A673 (cell line): ENCODE measurements around the gene SLC25A26. TPM values are rescaled to one million over a fixed set of nuclear protein-coding genes. Genes with fewer than 3 reads are reported as not detected.
A peak's percentile ranks its signal among the peaks of the same experiment; 100 is the strongest.
"Not testable (repeated sequence)": the region's sequence is repeated elsewhere in the genome, so short reads cannot be mapped to it uniquely, and the experiment has no call there.

ENCODE experiments used
- BruUV-seq: library from RNA; stranded (reverse); fragments of 400-500 nt; replicated peaks from 2 replicates; lab custom pipeline; 2021; lab: Mats Ljungman, UMichigan
- CTCF ChIA-PET: fragments of 300-600 bp; sonication (Branson Sonifier 250); formaldehyde crosslinking; loops from one replicate; lab custom pipeline; 2022; ENCODE audit warnings: antibody characterized with exemption; lab: Charles Lee
- POLR2A ChIA-PET: fragments of 300-600 bp; sonication (Branson Sonifier 250); formaldehyde crosslinking; loops from one replicate; lab custom pipeline; 2022; ENCODE audit warnings: antibody characterized with exemption; ENCODE audit not compliant: low non-redundant PET; lab: Charles Lee
- DNase-seq: peaks from one replicate; pipeline ENCODE4 v3.0.0-alpha.2; 2015; ENCODE audit warnings: low spot score
- H3K27ac ChIP-seq: fragments of 200-600 bp; sonication (generic); 2 replicates; pipeline ENCODE4 v1.5.1; 2016; ENCODE audit warnings: mixed run types, low read depth, mild to moderate bottlenecking, mixed read lengths, antibody characterized with exemption, low read length; ENCODE audit not compliant: poor library complexity, severe bottlenecking
- H3K27me3 ChIP-seq: fragments of 200-600 bp; sonication (generic); replicated peaks from 2 replicates; pipeline ENCODE4 v1.6.1; 2017; ENCODE audit warnings: mixed run types, low read depth, mild to moderate bottlenecking, mixed read lengths, antibody characterized with exemption, low read length; ENCODE audit not compliant: insufficient read depth, poor library complexity
- H3K36me3 ChIP-seq: fragments of 200-600 bp; sonication (generic); 2 replicates; pipeline ENCODE4 v1.6.1; 2016; ENCODE audit warnings: mixed run types, mild to moderate bottlenecking, mixed read lengths, antibody characterized with exemption, low read length; ENCODE audit not compliant: insufficient read depth, poor library complexity, severe bottlenecking
- H3K4me1 ChIP-seq: fragments of 200-600 bp; sonication (generic); 2 replicates; pipeline ENCODE4 v1.6.1; 2017; ENCODE audit warnings: mixed run types, mild to moderate bottlenecking, mixed read lengths, antibody characterized with exemption, low read length; ENCODE audit not compliant: insufficient read depth, poor library complexity, severe bottlenecking
- H3K4me3 ChIP-seq: fragments of 200-600 bp; sonication (generic); 2 replicates; pipeline ENCODE4 v1.5.1; 2016; ENCODE audit warnings: low read depth, mixed run types, mild to moderate bottlenecking, mixed read lengths, low read length; ENCODE audit not compliant: poor library complexity, severe bottlenecking
- H3K9me3 ChIP-seq: fragments of 200-600 bp; sonication (generic); 2 replicates; pipeline ENCODE4 v1.6.1; 2016; ENCODE audit warnings: mixed run types, low read depth, mild to moderate bottlenecking, mixed read lengths, antibody characterized with exemption, low read length; ENCODE audit not compliant: poor library complexity, severe bottlenecking
- CTCF ChIP-seq: fragments of 300-800, 200-600 bp; sonication (generic); conservative IDR thresholded peaks from 2 replicates; pipeline ENCODE4 v1.5.1; 2017; ENCODE audit warnings: low read depth, mild to moderate bottlenecking, antibody characterized with exemption, low read length, moderate library complexity, mixed read lengths
- EZH2 ChIP-seq: fragments of 200-600 bp; sonication (generic); IDR thresholded peaks from 2 replicates; pipeline ENCODE4 v1.6.1; 2017; ENCODE audit warnings: borderline replicate concordance, low read depth, mild to moderate bottlenecking, mixed read lengths, antibody characterized with exemption, low read length; ENCODE audit not compliant: poor library complexity, severe bottlenecking
- intact Hi-C: fragments of 100-400 bp; cut with micrococcal nuclease; formaldehyde crosslinking; loops from one replicate; pipeline ENCODE4 v1.10.0; 2022; ENCODE audit not compliant: unreplicated experiment
- total RNA-seq: library from RNA; stranded (reverse); gene quantifications from 2 replicates; pipeline ENCODE4 v1.2.3, GENCODE V29; 2021

The SLC25A26 gene
- total RNA-seq, 1 experiment from 2014 or later, result 8.9 TPM

- H3K27me3 ChIP-seq, result no peaks in the 10 kb centered on the region
- no peaks in the 10 kb centered on the region for H3K36me3 ChIP-seq
- ChIA-PET CTCF (no interaction called here), POLR2A (no interaction called here)
- no peak for DNase-seq
- no peak overlapping the region for H3K4me3 ChIP-seq
- no peaks in the 10 kb centered on the region for H3K9me3 ChIP-seq
- intact Hi-C loops, result no loop called here
- H3K27ac ChIP-seq, result no peak overlapping the region
- TF ChIP-seq EZH2, result no peak
- TF ChIP-seq CTCF, result no peak
- no TSS peak for BruUV-seq
- no peaks in the 10 kb centered on the region for H3K4me1 ChIP-seq
Observed at GRCh38 chr3:66280304-66280703, 59.5 kb downstream of the SLC25A26 start.

- H3K4me3 ChIP-seq, H3K36me3 ChIP-seq, POLR2A ChIA-PET, DNase-seq, BruUV-seq, CTCF ChIA-PET, H3K9me3 ChIP-seq, H3K27ac ChIP-seq, intact Hi-C loops, H3K4me1 ChIP-seq, H3K27me3 ChIP-seq: not testable (repeated sequence)
Observed at GRCh38 chr3:66291922-66292321, 71.1 kb downstream of the SLC25A26 start.

- TF ChIP-seq EZH2 (no peak), CTCF (no peak)
- intact Hi-C loops, result no loop called here
- no peaks in the 10 kb centered on the region for H3K9me3 ChIP-seq
- POLR2A ChIA-PET, result no interaction called here
- CTCF ChIA-PET, result no interaction called here
- no peak for DNase-seq
- H3K4me3 ChIP-seq, result no peak overlapping the region
- H3K4me1 ChIP-seq, result no peaks in the 10 kb centered on the region
- H3K36me3 ChIP-seq, result no peaks in the 10 kb centered on the region
- BruUV-seq, result no TSS peak
- no peaks in the 10 kb centered on the region for H3K27me3 ChIP-seq
- H3K27ac ChIP-seq, result no peak overlapping the region
Observed at GRCh38 chr3:66297260-66297873, 76.6 kb downstream of the SLC25A26 start.

GRCh38 chr3:66297900-66298299, 77.1 kb downstream of the SLC25A26 start:
- DNase-seq, result peak; percentile 5
- no TSS peak for BruUV-seq
- Histone ChIP-seq H3K4me3 (no peak overlapping the region), H3K27ac (no peak overlapping the region), H3K27me3 (no peaks in the 10 kb centered on the region), H3K9me3 (no peaks in the 10 kb centered on the region), H3K4me1 (no peaks in the 10 kb centered on the region), H3K36me3 (no peaks in the 10 kb centered on the region)
- TF ChIP-seq CTCF, result no peak
- TF ChIP-seq EZH2, result no peak
- CTCF ChIA-PET, result no interaction called here
- POLR2A ChIA-PET, result no interaction called here
- intact Hi-C loops, result no loop called here
